ENCODE data around the gene SDK2.

SDK2 gene

GRCh38 chr17:73652886-73653480 lies 8.7 kb upstream of the SDK2 start:
- DNase-seq = no peak

GRCh38 chr17:73650617-73651200 lies 6.5 kb upstream of the SDK2 start:
- DNase-seq = no peak

- no peak for DNase-seq
These were observed 5.9 kb upstream of the SDK2 start for GRCh38 chr17:73650140-73650539.

- no peak for DNase-seq
These were observed 4.7 kb upstream of the SDK2 start for GRCh38 chr17:73648974-73649373.

- no peak for DNase-seq
These were observed 4.2 kb upstream of the SDK2 start for GRCh38 chr17:73648543-73648820.

- DNase-seq = no peak
These were observed 3.7 kb upstream of the SDK2 start for GRCh38 chr17:73647772-73648542.

GRCh38 chr17:73647301-73647695 lies 3.1 kb upstream of the SDK2 start:
- no peak for DNase-seq

- DNase-seq = peak; percentile 43
These were observed 2.4 kb upstream of the SDK2 start for GRCh38 chr17:73646409-73647300.

GRCh38 chr17:73645050-73645871 lies 1.0 kb upstream of the SDK2 start:
- DNase-seq = peak; percentile 22

- no peak for DNase-seq
These were observed 447 bp downstream of the SDK2 start for GRCh38 chr17:73643852-73644144.

GRCh38 chr17:73643001-73643851 lies 1.0 kb downstream of the SDK2 start:
- peak; percentile 13 for DNase-seq

GRCh38 chr17:73642659-73643000 lies 1.6 kb downstream of the SDK2 start:
- DNase-seq = no peak

- no peak for DNase-seq
These were observed 2.2 kb downstream of the SDK2 start for GRCh38 chr17:73641826-73642600.

GRCh38 chr17:73640691-73641090 lies 3.6 kb downstream of the SDK2 start:
- no peak for DNase-seq

GRCh38 chr17:73639932-73640331 lies 4.3 kb downstream of the SDK2 start:
- no peak for DNase-seq

- DNase-seq = no peak
These were observed 4.9 kb downstream of the SDK2 start for GRCh38 chr17:73639322-73639721.

GRCh38 chr17:73638556-73638955 lies 5.7 kb downstream of the SDK2 start:
- no peak for DNase-seq

GRCh38 chr17:73637866-73638265 lies 6.4 kb downstream of the SDK2 start:
- no peak for DNase-seq

- no peak for DNase-seq
These were observed 9.0 kb downstream of the SDK2 start for GRCh38 chr17:73635101-73635817.

- DNase-seq = no peak
These were observed 9.6 kb downstream of the SDK2 start for GRCh38 chr17:73634629-73635028.

GRCh38 chr17:73633736-73634135 lies 10.5 kb downstream of the SDK2 start:
- DNase-seq = no peak

All from RPMI8226 (cell line).